ENCODE results near the gene ZNF678. TPM values are rescaled to one million over a fixed set of nuclear protein-coding genes. Genes with fewer than 3 reads are reported as not detected.

The ZNF678 gene
- total and polyA plus RNA-seq, 9 donors, result 4.3 to 17.3 (median 8.5) TPM

DNA sequence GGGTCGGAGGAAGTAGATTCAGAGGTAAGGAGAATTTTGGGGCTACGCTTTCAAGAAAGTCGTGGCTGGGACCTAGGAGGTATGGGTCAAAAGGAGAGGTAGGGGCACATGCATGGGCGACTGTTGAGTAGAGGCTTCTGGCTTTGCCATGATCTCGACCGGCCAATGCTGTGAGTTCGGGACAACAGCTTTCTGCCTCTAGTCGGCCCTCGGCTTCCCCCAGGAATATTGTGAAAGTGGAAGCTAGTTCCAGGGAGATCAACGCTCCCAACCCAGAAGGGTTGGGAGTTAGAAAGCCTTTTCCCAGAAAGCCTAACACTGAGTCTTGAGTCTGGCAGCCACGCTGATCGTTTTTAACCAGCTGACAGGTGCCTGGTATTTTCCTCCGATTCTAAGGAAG, 69.0 kb downstream of the ZNF678 start:
- Histone ChIP-seq H3K36me3 (ENCODE audit: control insufficient read depth, insufficient read depth, low read length) (peaks cover 7% of the 10 kb centered on the region), H3K9me3 (replicated peaks; ENCODE audit: control insufficient read depth, low read depth, low read length) (peaks cover 72% of the 10 kb centered on the region), H3K4me3 (ENCODE audit: low read length) (no peak overlapping the region), H3K27me3 (ENCODE audit: control insufficient read depth, insufficient read depth, low read length) (no peaks in the 10 kb centered on the region), H3K4me1 (ENCODE audit: control insufficient read depth, insufficient read depth, low read length) (no peaks in the 10 kb centered on the region), H3K27ac (ENCODE audit: low read length) (no peak overlapping the region)
- DNase-seq, result no peak
- WGBS (ENCODE audit: insufficient coverage), result 89% methylated on average over 11 of the region's 13 CpGs

- H3K9me3 ChIP-seq (replicated peaks; ENCODE audit: control insufficient read depth, low read depth, low read length), result peaks cover 84% of the 10 kb centered on the region
- WGBS (ENCODE audit: insufficient coverage), result 93% methylated on average over 7 of the region's 9 CpGs
Measured at GRCh38 chr1:227635596-227635995, 72.2 kb downstream of the ZNF678 start.

GRCh38 chr1:227654431-227654830, 91.1 kb downstream of the ZNF678 start:
- Histone ChIP-seq H3K4me3 (ENCODE audit: low read length) (no peak overlapping the region), H3K4me1 (ENCODE audit: control insufficient read depth, insufficient read depth, low read length) (no peaks in the 10 kb centered on the region), H3K9me3 (replicated peaks; ENCODE audit: control insufficient read depth, low read depth, low read length) (peaks cover 60% of the 10 kb centered on the region), H3K36me3 (ENCODE audit: control insufficient read depth, insufficient read depth, low read length) (peaks cover 13% of the 10 kb centered on the region), H3K27me3 (ENCODE audit: control insufficient read depth, insufficient read depth, low read length) (no peaks in the 10 kb centered on the region), H3K27ac (ENCODE audit: low read length) (no peak overlapping the region)
- no peak for DNase-seq
- WGBS (ENCODE audit: insufficient coverage), result no CpG with 5 or more reads among the region's 2 CpGs

More at GRCh38 chr1:227635596-227635995, 72.2 kb downstream of the ZNF678 start:
- DNase-seq, result no peak
- Histone ChIP-seq H3K4me3 (ENCODE audit: low read length) (no peak overlapping the region), H3K27ac (ENCODE audit: low read length) (no peak overlapping the region), H3K36me3 (ENCODE audit: control insufficient read depth, insufficient read depth, low read length) (peaks cover 4% of the 10 kb centered on the region), H3K27me3 (ENCODE audit: control insufficient read depth, insufficient read depth, low read length) (no peaks in the 10 kb centered on the region), H3K4me1 (ENCODE audit: control insufficient read depth, insufficient read depth, low read length) (no peaks in the 10 kb centered on the region)

GRCh38 chr1:227654858-227655752, 91.7 kb downstream of the ZNF678 start:
- peaks cover 62% of the 10 kb centered on the region for H3K9me3 ChIP-seq (replicated peaks; ENCODE audit: control insufficient read depth, low read depth, low read length)
- H3K36me3 ChIP-seq (ENCODE audit: control insufficient read depth, insufficient read depth, low read length), result peaks cover 13% of the 10 kb centered on the region

DNA sequence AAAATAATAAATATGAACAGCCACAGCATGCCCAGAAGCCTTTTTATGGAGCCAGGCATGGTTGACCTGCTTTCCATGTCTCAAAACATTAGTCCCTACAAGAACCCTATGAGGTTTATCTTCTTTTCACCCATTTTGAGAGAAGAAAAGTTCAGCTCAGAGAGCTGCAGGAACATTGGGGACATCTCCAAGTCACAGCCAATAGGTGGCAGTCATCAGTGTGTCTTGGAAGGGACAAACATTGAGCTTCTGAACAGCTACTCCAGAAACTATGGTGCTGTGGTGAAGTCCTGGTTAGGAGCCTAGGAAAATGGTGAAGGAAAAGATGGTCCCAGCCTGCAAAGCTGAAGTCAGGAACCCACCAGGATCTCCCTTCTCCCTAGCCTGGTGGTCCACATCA, 98.1 kb downstream of the ZNF678 start:
- Histone ChIP-seq H3K27me3 (ENCODE audit: control insufficient read depth, insufficient read depth, low read length) (no peaks in the 10 kb centered on the region), H3K9me3 (replicated peaks; ENCODE audit: control insufficient read depth, low read depth, low read length) (peaks cover 74% of the 10 kb centered on the region), H3K27ac (ENCODE audit: low read length) (no peak overlapping the region), H3K36me3 (ENCODE audit: control insufficient read depth, insufficient read depth, low read length) (no peaks in the 10 kb centered on the region), H3K4me1 (ENCODE audit: control insufficient read depth, insufficient read depth, low read length) (no peaks in the 10 kb centered on the region), H3K4me3 (ENCODE audit: low read length) (no peak overlapping the region)
- no peak for DNase-seq

More at GRCh38 chr1:227654858-227655752, 91.7 kb downstream of the ZNF678 start:
- WGBS (ENCODE audit: insufficient coverage), result no CpG with 5 or more reads among the region's 6 CpGs
- Histone ChIP-seq H3K4me1 (ENCODE audit: control insufficient read depth, insufficient read depth, low read length) (no peaks in the 10 kb centered on the region), H3K27me3 (ENCODE audit: control insufficient read depth, insufficient read depth, low read length) (no peaks in the 10 kb centered on the region), H3K4me3 (ENCODE audit: low read length) (no peak overlapping the region), H3K27ac (ENCODE audit: low read length) (no peak overlapping the region)
- no peak for DNase-seq

GRCh38 chr1:227662933-227663332, 99.6 kb downstream of the ZNF678 start:
- no peaks in the 10 kb centered on the region for H3K27me3 ChIP-seq (ENCODE audit: control insufficient read depth, insufficient read depth, low read length)
- no peaks in the 10 kb centered on the region for H3K36me3 ChIP-seq (ENCODE audit: control insufficient read depth, insufficient read depth, low read length)
- no peak overlapping the region for H3K27ac ChIP-seq (ENCODE audit: low read length)
- no peaks in the 10 kb centered on the region for H3K4me1 ChIP-seq (ENCODE audit: control insufficient read depth, insufficient read depth, low read length)
- H3K4me3 ChIP-seq (ENCODE audit: low read length), result no peak overlapping the region
- no CpG with 5 or more reads among the region's 2 CpGs for WGBS (ENCODE audit: insufficient coverage)
- H3K9me3 ChIP-seq (replicated peaks; ENCODE audit: control insufficient read depth, low read depth, low read length), result peaks cover 73% of the 10 kb centered on the region
- no peak for DNase-seq

DNA sequence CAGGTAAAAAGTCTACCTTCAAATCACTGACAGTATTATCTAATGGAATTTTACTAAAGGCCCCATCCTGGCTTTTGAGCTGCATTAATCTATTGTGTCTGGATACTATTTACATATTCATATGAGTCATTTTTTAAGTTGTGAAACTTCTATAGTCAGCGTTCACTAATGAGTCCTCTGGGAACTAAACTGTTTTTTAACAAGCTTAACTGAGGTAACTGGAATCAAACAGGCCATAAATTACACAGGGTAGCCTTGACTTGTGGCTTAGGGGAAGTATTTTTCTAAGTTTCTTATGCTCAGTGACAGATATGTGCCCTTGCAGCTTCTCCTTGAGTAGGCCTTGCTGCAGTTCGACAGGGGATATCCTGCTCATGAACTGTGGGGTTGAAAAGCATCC, 102.9 kb downstream of the ZNF678 start:
- Histone ChIP-seq H3K4me3 (ENCODE audit: low read length) (no peak overlapping the region), H3K4me1 (ENCODE audit: control insufficient read depth, insufficient read depth, low read length) (no peaks in the 10 kb centered on the region), H3K27ac (ENCODE audit: low read length) (no peak overlapping the region), H3K9me3 (replicated peaks; ENCODE audit: control insufficient read depth, low read depth, low read length) (peaks cover 75% of the 10 kb centered on the region), H3K36me3 (ENCODE audit: control insufficient read depth, insufficient read depth, low read length) (no peaks in the 10 kb centered on the region), H3K27me3 (ENCODE audit: control insufficient read depth, insufficient read depth, low read length) (no peaks in the 10 kb centered on the region)
- no CpG with 5 or more reads among the region's 2 CpGs for WGBS (ENCODE audit: insufficient coverage)
- peak; percentile 0 for DNase-seq

DNA sequence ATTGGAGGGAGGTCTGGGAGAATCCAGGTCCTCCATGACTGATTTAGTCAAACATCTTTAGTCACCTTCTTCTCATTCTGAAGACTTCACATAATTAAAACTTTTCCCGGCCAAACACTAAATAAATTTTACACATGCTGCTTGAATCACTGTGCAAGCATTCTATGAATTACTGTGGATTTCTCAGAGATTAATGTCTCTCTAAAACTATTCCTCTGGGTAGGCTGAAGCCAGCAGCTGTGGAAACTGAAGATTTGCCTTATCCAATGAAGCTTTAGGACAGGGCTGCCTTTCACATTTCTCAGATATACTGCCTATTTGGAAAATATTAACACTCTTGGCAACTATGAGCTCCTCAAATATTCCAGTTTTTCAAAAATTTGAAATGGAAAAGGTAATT, 110.1 kb downstream of the ZNF678 start:
- no peaks in the 10 kb centered on the region for H3K27me3 ChIP-seq (ENCODE audit: control insufficient read depth, insufficient read depth, low read length)
- no peak overlapping the region for H3K4me3 ChIP-seq (ENCODE audit: low read length)
- peak; percentile 1 for DNase-seq
- no CpG with 5 or more reads among the region's 1 CpG for WGBS (ENCODE audit: insufficient coverage)
- H3K4me1 ChIP-seq (ENCODE audit: control insufficient read depth, insufficient read depth, low read length), result no peaks in the 10 kb centered on the region
- H3K9me3 ChIP-seq (replicated peaks; ENCODE audit: control insufficient read depth, low read depth, low read length), result peaks cover 50% of the 10 kb centered on the region
- H3K36me3 ChIP-seq (ENCODE audit: control insufficient read depth, insufficient read depth, low read length), result no peaks in the 10 kb centered on the region
- no peak overlapping the region for H3K27ac ChIP-seq (ENCODE audit: low read length)

DNA sequence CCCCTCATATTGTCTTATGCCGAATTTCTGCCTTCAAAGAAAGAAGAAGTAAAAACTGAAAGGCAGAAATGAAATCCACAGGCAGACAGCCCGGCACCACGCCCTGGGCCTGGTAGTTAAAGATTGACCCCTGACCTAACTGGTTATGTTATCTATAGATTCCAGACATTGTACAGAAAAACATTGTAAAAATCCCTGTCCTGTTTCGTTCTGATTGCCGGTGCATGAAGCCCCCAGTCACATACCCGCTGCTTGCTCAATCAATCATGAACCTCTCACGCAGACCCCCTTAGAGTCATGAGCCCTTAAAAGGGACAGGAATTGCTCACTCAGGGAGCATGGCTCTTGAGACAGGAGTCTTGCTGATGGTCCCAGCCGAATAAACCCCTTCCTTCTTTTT, 122.5 kb downstream of the ZNF678 start:
- 87% methylated on average over 5 of the region's 8 CpGs for WGBS (ENCODE audit: insufficient coverage)
- Histone ChIP-seq H3K9me3 (replicated peaks; ENCODE audit: control insufficient read depth, low read depth, low read length) (peaks cover 6% of the 10 kb centered on the region), H3K36me3 (ENCODE audit: control insufficient read depth, insufficient read depth, low read length) (no peaks in the 10 kb centered on the region), H3K4me3 (ENCODE audit: low read length) (no peak overlapping the region), H3K4me1 (ENCODE audit: control insufficient read depth, insufficient read depth, low read length) (no peaks in the 10 kb centered on the region), H3K27ac (ENCODE audit: low read length) (no peak overlapping the region), H3K27me3 (ENCODE audit: control insufficient read depth, insufficient read depth, low read length) (no peaks in the 10 kb centered on the region)
- DNase-seq, result no peak

DNA sequence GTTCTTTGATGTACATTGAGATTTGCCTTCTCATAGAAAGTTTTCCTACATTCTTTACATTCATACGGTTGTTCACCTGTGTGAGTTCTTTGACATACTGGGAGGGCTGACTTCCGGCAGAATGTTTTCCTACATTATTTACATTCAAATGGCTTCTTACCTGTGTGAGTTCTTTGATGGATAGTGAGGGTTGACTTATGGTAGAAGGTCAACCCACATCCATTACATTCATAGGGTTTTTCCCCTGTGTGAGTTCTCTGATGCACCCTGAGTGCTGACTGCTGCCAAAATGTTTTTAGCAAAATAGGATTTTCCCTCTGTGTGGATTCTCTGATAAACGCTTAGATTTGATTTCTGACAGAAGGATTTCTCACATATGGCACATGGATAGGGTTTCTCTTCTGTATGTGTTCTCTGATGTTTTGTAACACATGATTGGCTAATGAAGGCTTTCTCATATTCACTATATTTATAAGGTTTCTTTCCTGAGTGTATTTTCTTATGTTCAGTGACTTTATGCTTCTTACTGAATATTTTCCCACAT, 134.0 kb downstream of the ZNF678 start:
- Histone ChIP-seq H3K27me3 (ENCODE audit: control insufficient read depth, insufficient read depth, low read length) (no peaks in the 10 kb centered on the region), H3K4me3 (ENCODE audit: low read length) (no peak overlapping the region), H3K36me3 (ENCODE audit: control insufficient read depth, insufficient read depth, low read length) (no peaks in the 10 kb centered on the region), H3K4me1 (ENCODE audit: control insufficient read depth, insufficient read depth, low read length) (no peaks in the 10 kb centered on the region), H3K27ac (ENCODE audit: low read length) (no peak overlapping the region), H3K9me3 (replicated peaks; ENCODE audit: control insufficient read depth, low read depth, low read length) (peaks cover 20% of the 10 kb centered on the region)
- no peak for DNase-seq
- WGBS (ENCODE audit: insufficient coverage), result no CpG with 5 or more reads among the region's 3 CpGs
